GM19395 (cell line): ENCODE results near the gene MTARC2.
A peak's percentile ranks its signal among the peaks of the same experiment; 100 is the strongest.
"Not testable (repeated sequence)": the region's sequence is repeated elsewhere in the genome, so short reads cannot be mapped to it uniquely, and the experiment has no call there.

Experiments
- ATAC-seq: cut with Tn5 transposase; IDR thresholded peaks from one replicate; pipeline ENCODE4 v1.9.1; 2021; ENCODE audit warnings: mild to moderate bottlenecking, moderate library complexity; ENCODE audit not compliant: unreplicated experiment

MTARC2 gene

GRCh38 chr1:220732137-220732536 is 16.0 kb upstream of the MTARC2 start:
- ATAC-seq, result no peak

- peak; percentile 18 for ATAC-seq
Observed at GRCh38 chr1:220732621-220733020, 15.5 kb upstream of the MTARC2 start.

GRCh38 chr1:220733086-220733601 is 15.0 kb upstream of the MTARC2 start:
- ATAC-seq, result peak; percentile 94

GRCh38 chr1:220734571-220735326 is 13.4 kb upstream of the MTARC2 start:
- ATAC-seq, result no peak

- not testable (repeated sequence) for ATAC-seq
Observed at GRCh38 chr1:220736283-220736682, 11.8 kb upstream of the MTARC2 start.

GRCh38 chr1:220741349-220741748 is 6.8 kb upstream of the MTARC2 start:
- no peak for ATAC-seq

- no peak for ATAC-seq
Observed at GRCh38 chr1:220741825-220742224, 6.3 kb upstream of the MTARC2 start.

- no peak for ATAC-seq
Observed at GRCh38 chr1:220742520-220742919, 5.6 kb upstream of the MTARC2 start.

GRCh38 chr1:220746851-220747250 is 1.3 kb upstream of the MTARC2 start:
- no peak for ATAC-seq

- ATAC-seq, result no peak
Observed at GRCh38 chr1:220747437-220748088, 559 bp upstream of the MTARC2 start.

- no peak for ATAC-seq
Observed at GRCh38 chr1:220748936-220749335, 814 bp downstream of the MTARC2 start.

- ATAC-seq, result no peak
Observed at GRCh38 chr1:220750131-220750515, 2.0 kb downstream of the MTARC2 start.

GRCh38 chr1:220751111-220751510 is 3.0 kb downstream of the MTARC2 start:
- no peak for ATAC-seq

- no peak for ATAC-seq
Observed at GRCh38 chr1:220754212-220754917, 6.2 kb downstream of the MTARC2 start.

GRCh38 chr1:220754918-220755295 is 6.8 kb downstream of the MTARC2 start:
- no peak for ATAC-seq

- ATAC-seq, result no peak
Observed at GRCh38 chr1:220755309-220755708, 7.2 kb downstream of the MTARC2 start.

GRCh38 chr1:220757441-220757840 is 9.3 kb downstream of the MTARC2 start:
- no peak for ATAC-seq

GRCh38 chr1:220759147-220759546 is 11.0 kb downstream of the MTARC2 start:
- ATAC-seq, result no peak

- no peak for ATAC-seq
Observed at GRCh38 chr1:220761688-220762427, 13.7 kb downstream of the MTARC2 start.

- ATAC-seq, result no peak
Observed at GRCh38 chr1:220764757-220765156, 16.6 kb downstream of the MTARC2 start.
